Gastroesophageal sphincter (tissue), 4 donors: ENCODE results near the gene TBL2. TPM values are rescaled to one million over a fixed set of nuclear protein-coding genes. Genes with fewer than 3 reads are reported as not detected.
A peak's percentile ranks its signal among the peaks of the same experiment; 100 is the strongest.
"Not testable (repeated sequence)": the region's sequence is repeated elsewhere in the genome, so short reads cannot be mapped to it uniquely, and the experiment has no call there.

ENCODE experiments used
- ATAC-seq: fragments of 150-250 bp; one replicate; pipeline ENCODE4 v1.9.1; 2016; ENCODE audit warnings: mild to moderate bottlenecking, moderate library complexity
- H3K27ac ChIP-seq, 4 donors: fragments of 200-600 bp; sonication (generic) in 3 of 4; 1 replicate in 3 of 4; 2 replicates in 1 of 4; pipeline ENCODE4 v1.5.1; 2016 to 2019
- H3K27me3 ChIP-seq: fragments of 200-600 bp; sonication (generic); one replicate; pipeline ENCODE4 v1.5.1; 2019
- H3K36me3 ChIP-seq, 2 donors: fragments of 200-600 bp; sonication (generic); one replicate each; pipeline ENCODE4 v1.5.1; 2019; ENCODE audit warnings: control low read depth in 1 of 2
- H3K4me1 ChIP-seq, 3 donors: fragments of 200-600 bp; sonication (generic); 1 replicate in 2 of 3; 2 replicates in 1 of 3; pipeline ENCODE4 v1.5.1; 2016 to 2019; ENCODE audit warnings: control low read depth in 2 of 3
- H3K4me3 ChIP-seq, 2 donors: fragments of 200-600 bp; sonication (generic); one replicate each; pipeline ENCODE4 v1.5.1; 2019; ENCODE audit warnings: mild to moderate bottlenecking in 1 of 2, moderate library complexity in 1 of 2
- H3K9me3 ChIP-seq, 3 donors: fragments of 200-600 bp; sonication (generic); one replicate each; pipeline ENCODE4 v1.5.1; 2017 to 2019; ENCODE audit warnings: control low read depth in 2 of 3
- EP300 ChIP-seq: sonication (generic); formaldehyde crosslinking; IDR thresholded peaks from one replicate; pipeline ENCODE4 v1.6.1; 2017; ENCODE audit warnings: antibody characterized with exemption, mild to moderate bottlenecking
- POLR2A ChIP-seq, 2 donors: fragments of 450-650 bp; IDR thresholded peaks; one replicate each; pipeline ENCODE4 v1.6.1; 2017; ENCODE audit warnings: antibody characterized with exemption in 2 of 2, mild to moderate bottlenecking in 2 of 2, moderate library complexity in 1 of 2
- POLR2AphosphoS5 ChIP-seq: sonication (generic); formaldehyde crosslinking; IDR thresholded peaks from one replicate; pipeline ENCODE4 v1.6.1; 2017; ENCODE audit warnings: antibody characterized with exemption
- WGBS, 2 donors: methylation state at CpG; one replicate each; pipeline ENCODE4 v1.1.5; 2018; ENCODE audit warnings: low coverage in 1 of 2; 5-methylcytosine and 5-hydroxymethylcytosine counted together
- total RNA-seq, 4 donors: library from RNA; depleted of rRNA; stranded (reverse); fragments of >200 nt; gene quantifications; one replicate each; pipeline ENCODE4 v1.1.0, GENCODE V29; 2016
- TF ChIP-seq, protein P1 (sequence below), 4 experiments: fragments of 200-600 bp in 2 of 4; fragments of 450-650 bp in 2 of 4; sonication (generic) in 1 of 4; IDR thresholded peaks; one replicate each; pipeline ENCODE4 v1.5.1; 2017 to 2019; ENCODE audit warnings: antibody characterized with exemption in 4 of 4, mild to moderate bottlenecking in 2 of 4, moderate library complexity in 2 of 4

Gene TBL2
- total RNA-seq, 4 donors from 2014 or later: 19.1 to 32.5 (median 28.9) TPM

DNA sequence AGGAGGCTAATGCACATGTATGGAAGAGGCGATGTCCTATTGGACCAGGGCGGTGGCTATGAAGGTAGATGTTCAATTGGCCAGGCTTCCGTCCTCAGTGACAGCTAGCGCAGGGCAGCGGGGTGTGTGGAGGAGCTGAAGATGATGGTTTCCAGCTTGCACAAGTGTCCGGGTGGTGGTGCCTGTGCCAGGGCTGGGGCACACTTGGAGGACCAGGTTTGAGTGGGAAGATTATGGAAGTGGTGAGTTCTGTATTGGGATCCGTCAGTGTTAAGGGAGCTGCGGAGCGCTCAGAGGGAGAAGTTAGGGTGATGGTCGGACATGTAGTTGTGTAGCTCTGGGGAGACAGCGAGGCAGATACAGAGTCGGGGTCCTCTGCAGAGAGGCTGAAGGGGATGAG, 8.5 kb upstream of the TBL2 start:
- no peak for ATAC-seq
- no peak for TF ChIP-seq POLR2AphosphoS5
- TF ChIP-seq POLR2A (IDR thresholded peaks at IDR 0.05): no peak
- TF ChIP-seq, protein P1, sequence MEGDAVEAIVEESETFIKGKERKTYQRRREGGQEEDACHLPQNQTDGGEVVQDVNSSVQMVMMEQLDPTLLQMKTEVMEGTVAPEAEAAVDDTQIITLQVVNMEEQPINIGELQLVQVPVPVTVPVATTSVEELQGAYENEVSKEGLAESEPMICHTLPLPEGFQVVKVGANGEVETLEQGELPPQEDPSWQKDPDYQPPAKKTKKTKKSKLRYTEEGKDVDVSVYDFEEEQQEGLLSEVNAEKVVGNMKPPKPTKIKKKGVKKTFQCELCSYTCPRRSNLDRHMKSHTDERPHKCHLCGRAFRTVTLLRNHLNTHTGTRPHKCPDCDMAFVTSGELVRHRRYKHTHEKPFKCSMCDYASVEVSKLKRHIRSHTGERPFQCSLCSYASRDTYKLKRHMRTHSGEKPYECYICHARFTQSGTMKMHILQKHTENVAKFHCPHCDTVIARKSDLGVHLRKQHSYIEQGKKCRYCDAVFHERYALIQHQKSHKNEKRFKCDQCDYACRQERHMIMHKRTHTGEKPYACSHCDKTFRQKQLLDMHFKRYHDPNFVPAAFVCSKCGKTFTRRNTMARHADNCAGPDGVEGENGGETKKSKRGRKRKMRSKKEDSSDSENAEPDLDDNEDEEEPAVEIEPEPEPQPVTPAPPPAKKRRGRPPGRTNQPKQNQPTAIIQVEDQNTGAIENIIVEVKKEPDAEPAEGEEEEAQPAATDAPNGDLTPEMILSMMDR (IDR thresholded peaks at IDR 0.05): no peak
- TF ChIP-seq EP300: no peak
- H3K4me3 ChIP-seq: no peak overlapping the region
- no peaks in the 10 kb centered on the region for H3K36me3 ChIP-seq
- H3K27me3 ChIP-seq: no peaks in the 10 kb centered on the region
- no peak overlapping the region for H3K27ac ChIP-seq
- WGBS, 2 donors: 90 to 96% methylated on average over 4 to 8 of the region's 12 CpGs
- H3K4me1 ChIP-seq: peaks cover 0 to 10% (median 0%) of the 10 kb centered on the region in 3 donors
- H3K9me3 ChIP-seq: no peaks in the 10 kb centered on the region

DNA sequence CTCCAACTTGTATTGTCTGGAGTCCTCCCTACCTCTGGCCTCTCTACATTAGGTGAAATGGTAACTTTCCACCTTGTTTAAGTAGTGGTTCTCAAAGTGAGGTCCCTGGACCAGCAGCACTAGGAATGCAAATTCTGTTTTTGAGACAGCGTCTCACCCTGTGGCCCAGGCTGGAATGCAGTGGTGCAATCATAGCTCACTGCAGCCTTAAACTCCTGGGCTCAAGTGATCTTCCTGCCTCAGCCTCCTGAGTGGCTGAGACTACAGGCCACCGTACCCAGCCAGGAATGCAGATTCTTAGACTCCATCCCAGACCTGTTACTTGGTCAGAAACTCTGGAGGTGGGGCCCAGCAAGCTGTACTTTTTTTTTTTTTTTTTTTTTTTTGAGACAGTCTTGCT, 6.8 kb upstream of the TBL2 start:
- Histone ChIP-seq H3K27me3 (no peaks in the 10 kb centered on the region), H3K4me1 (peaks cover 0 to 10% (median 0%) of the 10 kb centered on the region in 3 donors), H3K4me3 (no peak overlapping the region), H3K27ac (no peak overlapping the region), H3K9me3 (no peaks in the 10 kb centered on the region), H3K36me3 (no peaks in the 10 kb centered on the region)
- WGBS, 2 donors: 58% methylated on average over 2 of the region's 2 CpGs; no CpG with 5 or more reads in 1 of the 2 donors
- no peak for ATAC-seq
- TF ChIP-seq, protein P1 (IDR thresholded peaks at IDR 0.05): no peak

DNA sequence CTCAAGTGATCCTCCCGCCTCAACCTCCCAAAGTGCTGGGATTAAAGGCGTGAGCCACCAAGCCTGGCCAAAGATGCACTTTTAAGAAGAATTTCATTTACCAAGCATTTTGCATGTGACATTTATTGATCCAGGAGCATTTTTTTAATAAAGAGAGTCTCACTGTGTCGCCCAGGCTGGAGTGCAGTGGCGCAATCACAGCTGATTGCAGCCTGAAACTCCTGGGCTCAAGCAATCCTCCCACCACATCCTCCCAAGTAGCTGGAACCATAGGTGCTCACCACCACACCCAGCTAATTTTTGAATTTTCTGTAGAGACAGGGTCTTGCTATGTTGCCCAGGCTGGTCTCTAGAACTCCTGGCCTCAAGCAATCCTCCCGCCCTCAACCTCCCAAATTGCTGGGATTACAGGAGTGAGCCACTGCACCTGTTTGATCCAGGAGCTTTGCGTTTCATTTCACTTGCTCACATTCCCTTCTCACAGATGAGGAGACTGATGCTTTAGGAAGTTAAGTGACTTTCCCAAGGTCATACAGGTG, 4.4 kb upstream of the TBL2 start:
- H3K27me3 ChIP-seq: no peaks in the 10 kb centered on the region
- peaks cover 0 to 20% (median under 1%) of the 10 kb centered on the region in 3 donors for H3K4me1 ChIP-seq
- ATAC-seq: no peak
- no peaks in the 10 kb centered on the region for H3K9me3 ChIP-seq
- no peaks in the 10 kb centered on the region for H3K36me3 ChIP-seq
- H3K27ac ChIP-seq: no peak overlapping the region
- WGBS, 2 donors: 76% methylated on average over 3 of the region's 6 CpGs; no CpG with 5 or more reads in 1 of the 2 donors
- TF ChIP-seq EP300 (no peak), POLR2AphosphoS5 (no peak), POLR2A (IDR thresholded peaks at IDR 0.05) (no peak)
- TF ChIP-seq, protein P1 (IDR thresholded peaks at IDR 0.05): no peak
- no peak overlapping the region for H3K4me3 ChIP-seq

DNA sequence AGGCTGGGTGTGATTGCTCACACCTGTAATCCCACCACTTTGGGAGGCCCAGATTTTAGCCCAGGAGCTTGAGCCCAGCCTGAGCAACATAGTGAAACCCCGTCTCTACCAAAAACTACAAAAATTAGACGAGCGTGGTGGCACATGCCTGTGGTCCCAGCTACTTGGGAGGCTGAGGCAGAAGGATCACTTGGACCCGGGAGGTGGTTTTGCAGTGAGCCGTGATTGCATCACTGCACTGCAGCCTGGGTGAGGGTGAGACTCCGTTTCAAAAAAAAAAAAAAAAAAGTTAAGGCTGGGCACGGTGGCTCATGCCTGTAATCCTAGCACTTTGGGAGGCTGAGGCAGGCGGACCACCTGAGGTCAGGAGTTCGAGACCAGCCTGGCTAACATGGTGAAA, 2.6 kb upstream of the TBL2 start:
- 89 to 93% methylated on average over 3 of the region's 9 CpGs for WGBS, 2 donors
- H3K4me1 ChIP-seq: peaks cover 0 to 31% (median 13%) of the 10 kb centered on the region in 3 donors

DNA sequence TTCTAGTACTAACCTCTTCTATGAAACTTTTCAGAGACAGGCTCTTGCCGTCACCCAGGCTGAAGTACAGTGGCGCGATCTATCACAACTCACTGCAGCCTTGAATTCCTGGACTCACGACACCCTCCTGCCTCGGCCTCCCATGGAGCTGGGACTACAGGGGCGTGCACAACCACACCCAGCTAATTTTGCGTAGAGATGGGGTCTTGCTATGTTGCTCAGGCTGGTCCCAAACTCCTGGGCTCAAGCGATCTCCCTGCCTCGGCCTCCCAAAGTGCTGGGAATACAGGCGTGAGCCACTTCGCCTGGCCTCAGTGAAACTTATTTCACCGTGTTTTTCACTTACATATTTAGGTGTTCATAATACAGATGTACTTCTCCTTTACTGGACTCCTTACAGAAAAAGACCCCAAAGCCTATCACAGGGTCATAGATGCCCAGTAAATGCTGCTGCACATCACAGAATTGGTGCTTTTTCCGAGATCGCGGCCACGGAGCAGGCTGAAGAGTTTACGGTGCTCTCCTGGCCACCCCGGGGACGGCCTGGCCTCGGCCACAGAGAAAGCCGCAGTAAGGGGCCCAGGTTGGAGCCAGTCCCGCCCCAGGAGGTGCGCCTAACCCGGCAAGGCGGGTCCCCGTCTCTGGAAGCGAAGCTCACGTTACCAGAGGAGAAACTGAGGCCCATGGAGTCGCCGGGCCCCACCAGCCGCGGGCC, 595 bp downstream of the TBL2 start:
- ATAC-seq: no peak
- Histone ChIP-seq H3K4me1 (peaks cover 0 to 42% (median 13%) of the 10 kb centered on the region in 3 donors), H3K27me3 (no peaks in the 10 kb centered on the region)

More for the DNA sequence above, 2.6 kb upstream of the TBL2 start:
- H3K27ac ChIP-seq, H3K36me3 ChIP-seq, H3K9me3 ChIP-seq, H3K4me3 ChIP-seq, ATAC-seq, H3K27me3 ChIP-seq: not testable (repeated sequence)

More for the DNA sequence above, 595 bp downstream of the TBL2 start:
- WGBS, 2 donors: 23 to 37% methylated on average over 5 to 8 of the region's 32 CpGs
- Histone ChIP-seq H3K4me3 (peak overlapping the region; percentile 68 to 98), H3K27ac (peak overlapping the region; percentile 80 to 95 (median 95)), H3K36me3 (peaks cover 0 to 35% of the 10 kb centered on the region in 2 donors), H3K9me3 (no peaks in the 10 kb centered on the region)
- no peak for TF ChIP-seq POLR2A (IDR thresholded peaks at IDR 0.05)
- TF ChIP-seq POLR2AphosphoS5: no peak
- no peak for TF ChIP-seq EP300
- TF ChIP-seq, protein P1 (IDR thresholded peaks at IDR 0.05): no peak
